Nephron progenitor cell (in vitro differentiated cells): ENCODE data around the gene PICK1.

Experiments
- DNase-seq: peaks from one replicate; pipeline ENCODE4 v3.0.0; 2021
- H3K27ac Mint-ChIP-seq: 2 replicates; pipeline ENCODE4 v1.8.0; 2021; ENCODE audit warnings: mild to moderate bottlenecking, moderate library complexity, mixed read lengths
- H3K27me3 Mint-ChIP-seq: 2 replicates; pipeline ENCODE4 v1.8.0; 2021; ENCODE audit warnings: mild to moderate bottlenecking, low read depth, mixed read lengths; ENCODE audit not compliant: poor library complexity
- H3K36me3 Mint-ChIP-seq: 2 replicates; pipeline ENCODE4 v1.8.0; 2021; ENCODE audit warnings: low read depth, mixed read lengths
- H3K4me1 Mint-ChIP-seq: 2 replicates; pipeline ENCODE4 v1.8.0; 2021; ENCODE audit warnings: mixed read lengths
- H3K4me3 Mint-ChIP-seq: 2 replicates; pipeline ENCODE4 v1.8.0; 2021; ENCODE audit warnings: mild to moderate bottlenecking, moderate library complexity, mixed read lengths
- H3K9me3 Mint-ChIP-seq: 2 replicates; pipeline ENCODE4 v1.8.0; 2021; ENCODE audit warnings: mild to moderate bottlenecking, moderate library complexity, mixed read lengths
- TF ChIP-seq, protein P1 (sequence below): fragments of 200-600 bp; sonication (generic); IDR thresholded peaks from 2 replicates; pipeline ENCODE4 v1.5.0; 2021; ENCODE audit warnings: antibody characterized with exemption

The PICK1 gene

DNA sequence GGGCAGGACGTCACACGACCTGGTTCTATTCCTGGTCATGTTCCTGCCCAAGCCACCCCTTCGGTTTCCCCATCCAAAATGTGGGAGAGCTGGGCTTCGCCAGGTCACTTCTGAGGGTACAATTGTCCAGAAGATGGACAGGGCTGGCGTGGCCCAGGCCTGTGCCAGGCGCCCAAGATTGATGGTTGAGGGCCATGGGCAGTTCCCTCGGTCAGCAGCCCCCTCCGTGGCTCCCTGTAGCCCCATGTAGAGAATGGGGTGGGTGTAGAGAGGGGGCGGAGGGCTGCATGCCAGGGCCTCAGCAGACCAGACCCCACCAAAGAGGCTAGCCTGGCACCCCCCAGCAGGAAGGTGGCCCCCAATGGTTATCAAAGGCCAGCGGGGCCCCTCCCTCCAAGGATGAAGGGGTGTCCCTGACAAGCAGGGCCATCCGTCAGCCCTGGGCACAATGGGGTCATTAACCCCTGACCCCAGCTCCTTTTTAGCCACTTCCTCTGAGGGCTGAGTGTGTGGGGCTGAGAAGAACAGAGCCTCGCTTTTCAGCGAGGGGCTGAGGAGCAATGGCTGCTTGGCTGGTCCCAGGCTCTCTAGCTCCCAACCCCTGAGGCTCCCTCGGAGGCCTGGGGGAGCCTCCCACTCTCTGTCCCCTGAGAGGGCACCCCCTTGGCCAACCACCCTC lies 11.0 kb upstream of the PICK1 start:
- Mint-ChIP-seq H3K27me3 (peaks cover 15% of the 10 kb centered on the region), H3K27ac (peak overlapping the region; percentile 94), H3K4me3 (peak overlapping the region; percentile 59), H3K36me3 (no peaks in the 10 kb centered on the region), H3K4me1 (peaks cover 41% of the 10 kb centered on the region), H3K9me3 (no peaks in the 10 kb centered on the region)
- peak; percentile 40 for DNase-seq
- TF ChIP-seq, protein P1, sequence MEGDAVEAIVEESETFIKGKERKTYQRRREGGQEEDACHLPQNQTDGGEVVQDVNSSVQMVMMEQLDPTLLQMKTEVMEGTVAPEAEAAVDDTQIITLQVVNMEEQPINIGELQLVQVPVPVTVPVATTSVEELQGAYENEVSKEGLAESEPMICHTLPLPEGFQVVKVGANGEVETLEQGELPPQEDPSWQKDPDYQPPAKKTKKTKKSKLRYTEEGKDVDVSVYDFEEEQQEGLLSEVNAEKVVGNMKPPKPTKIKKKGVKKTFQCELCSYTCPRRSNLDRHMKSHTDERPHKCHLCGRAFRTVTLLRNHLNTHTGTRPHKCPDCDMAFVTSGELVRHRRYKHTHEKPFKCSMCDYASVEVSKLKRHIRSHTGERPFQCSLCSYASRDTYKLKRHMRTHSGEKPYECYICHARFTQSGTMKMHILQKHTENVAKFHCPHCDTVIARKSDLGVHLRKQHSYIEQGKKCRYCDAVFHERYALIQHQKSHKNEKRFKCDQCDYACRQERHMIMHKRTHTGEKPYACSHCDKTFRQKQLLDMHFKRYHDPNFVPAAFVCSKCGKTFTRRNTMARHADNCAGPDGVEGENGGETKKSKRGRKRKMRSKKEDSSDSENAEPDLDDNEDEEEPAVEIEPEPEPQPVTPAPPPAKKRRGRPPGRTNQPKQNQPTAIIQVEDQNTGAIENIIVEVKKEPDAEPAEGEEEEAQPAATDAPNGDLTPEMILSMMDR, result no peak

DNA sequence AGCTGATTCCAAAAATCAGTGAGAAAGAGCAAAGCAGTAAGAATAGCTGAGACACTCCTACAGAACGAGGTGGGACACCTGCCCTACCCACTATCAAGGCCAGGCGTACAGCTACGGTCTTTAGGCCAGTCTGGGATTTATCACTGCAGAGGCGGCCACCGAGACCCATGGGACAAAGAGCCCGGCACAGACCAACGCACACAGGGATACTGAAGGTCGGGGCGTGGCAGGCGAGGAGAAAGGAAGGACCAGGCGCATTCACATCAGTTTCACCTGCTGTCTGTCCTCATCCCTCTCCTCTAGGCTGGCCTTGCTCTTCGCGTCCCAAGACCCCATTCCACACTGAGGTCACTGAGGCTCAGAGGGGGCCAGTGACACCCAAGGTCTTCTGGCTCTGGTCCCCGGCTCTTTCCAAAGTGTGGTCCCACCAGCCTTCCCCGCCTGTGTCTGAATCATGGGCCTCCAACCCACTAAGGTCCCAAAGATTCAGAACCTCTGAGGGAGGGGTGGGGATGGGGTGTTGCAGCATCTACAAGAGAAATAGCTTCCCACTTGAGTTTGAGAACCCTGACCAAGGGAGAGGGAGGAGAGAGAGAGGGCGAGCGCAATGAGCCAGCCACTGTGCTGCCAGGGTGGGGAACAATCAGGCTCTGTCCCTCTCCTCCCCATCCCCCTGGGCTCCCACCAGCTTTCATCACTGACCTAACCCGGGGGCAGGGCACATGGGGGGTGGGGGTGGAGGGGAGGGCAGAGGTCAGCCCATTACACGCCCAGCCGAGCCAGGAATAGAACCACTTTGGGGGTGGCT lies 7.2 kb upstream of the PICK1 start:
- Mint-ChIP-seq H3K4me1 (peaks cover 42% of the 10 kb centered on the region), H3K36me3 (no peaks in the 10 kb centered on the region), H3K27ac (no peak overlapping the region), H3K4me3 (no peak overlapping the region), H3K27me3 (peaks cover 30% of the 10 kb centered on the region), H3K9me3 (no peaks in the 10 kb centered on the region)
- TF ChIP-seq, protein P1, result no peak
- no peak for DNase-seq

DNA sequence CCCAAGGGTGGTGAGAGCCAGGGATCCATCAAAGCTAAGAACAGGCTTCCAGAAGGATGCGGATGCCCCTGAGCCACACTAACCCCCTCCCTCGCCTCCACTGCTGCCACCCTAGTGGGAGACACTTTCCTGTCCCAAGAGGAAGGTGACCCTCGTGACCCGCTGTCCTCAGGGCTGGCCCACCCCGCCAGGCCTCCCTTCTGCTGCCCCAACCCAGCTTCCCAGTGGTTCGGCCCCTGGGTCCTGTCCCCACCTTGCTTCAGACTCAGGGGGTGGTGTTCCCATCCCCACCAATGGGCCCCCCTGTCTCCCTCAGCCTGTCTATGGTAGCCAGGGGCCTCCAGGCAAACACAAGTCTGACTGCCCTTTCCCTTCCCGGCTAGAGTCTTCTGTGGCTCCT lies 6.5 kb upstream of the PICK1 start:
- TF ChIP-seq, protein P1, result no peak
- H3K9me3 Mint-ChIP-seq, result no peaks in the 10 kb centered on the region
- H3K4me1 Mint-ChIP-seq, result peaks cover 42% of the 10 kb centered on the region
- H3K27me3 Mint-ChIP-seq, result peaks cover 34% of the 10 kb centered on the region
- no peaks in the 10 kb centered on the region for H3K36me3 Mint-ChIP-seq
- no peak overlapping the region for H3K4me3 Mint-ChIP-seq
- no peak overlapping the region for H3K27ac Mint-ChIP-seq
- DNase-seq, result no peak

DNA sequence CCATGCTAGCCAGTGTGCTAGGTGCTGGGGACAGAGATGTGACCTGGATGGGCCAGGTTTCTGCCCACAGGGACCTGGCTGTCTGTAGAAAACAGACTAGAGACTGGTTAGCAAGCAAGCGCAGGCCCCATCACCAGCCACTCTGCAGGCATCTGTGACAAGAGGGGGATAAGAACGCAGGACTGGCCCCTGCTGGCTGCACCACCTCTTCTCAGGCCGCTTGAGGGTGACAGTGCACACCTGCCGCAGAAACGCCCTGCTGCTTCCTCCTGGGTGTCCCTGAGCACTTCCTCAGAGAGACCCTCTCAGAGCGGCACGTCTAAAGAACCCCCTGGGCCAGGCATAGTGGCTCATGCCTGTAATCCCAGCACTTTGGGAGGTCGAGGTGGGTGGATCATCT lies 5.9 kb upstream of the PICK1 start:
- no peak overlapping the region for H3K4me3 Mint-ChIP-seq
- TF ChIP-seq, protein P1, result no peak
- no peaks in the 10 kb centered on the region for H3K9me3 Mint-ChIP-seq
- no peak overlapping the region for H3K27ac Mint-ChIP-seq
- H3K4me1 Mint-ChIP-seq, result peaks cover 38% of the 10 kb centered on the region
- no peak for DNase-seq
- H3K36me3 Mint-ChIP-seq, result no peaks in the 10 kb centered on the region
- H3K27me3 Mint-ChIP-seq, result peaks cover 34% of the 10 kb centered on the region

DNA sequence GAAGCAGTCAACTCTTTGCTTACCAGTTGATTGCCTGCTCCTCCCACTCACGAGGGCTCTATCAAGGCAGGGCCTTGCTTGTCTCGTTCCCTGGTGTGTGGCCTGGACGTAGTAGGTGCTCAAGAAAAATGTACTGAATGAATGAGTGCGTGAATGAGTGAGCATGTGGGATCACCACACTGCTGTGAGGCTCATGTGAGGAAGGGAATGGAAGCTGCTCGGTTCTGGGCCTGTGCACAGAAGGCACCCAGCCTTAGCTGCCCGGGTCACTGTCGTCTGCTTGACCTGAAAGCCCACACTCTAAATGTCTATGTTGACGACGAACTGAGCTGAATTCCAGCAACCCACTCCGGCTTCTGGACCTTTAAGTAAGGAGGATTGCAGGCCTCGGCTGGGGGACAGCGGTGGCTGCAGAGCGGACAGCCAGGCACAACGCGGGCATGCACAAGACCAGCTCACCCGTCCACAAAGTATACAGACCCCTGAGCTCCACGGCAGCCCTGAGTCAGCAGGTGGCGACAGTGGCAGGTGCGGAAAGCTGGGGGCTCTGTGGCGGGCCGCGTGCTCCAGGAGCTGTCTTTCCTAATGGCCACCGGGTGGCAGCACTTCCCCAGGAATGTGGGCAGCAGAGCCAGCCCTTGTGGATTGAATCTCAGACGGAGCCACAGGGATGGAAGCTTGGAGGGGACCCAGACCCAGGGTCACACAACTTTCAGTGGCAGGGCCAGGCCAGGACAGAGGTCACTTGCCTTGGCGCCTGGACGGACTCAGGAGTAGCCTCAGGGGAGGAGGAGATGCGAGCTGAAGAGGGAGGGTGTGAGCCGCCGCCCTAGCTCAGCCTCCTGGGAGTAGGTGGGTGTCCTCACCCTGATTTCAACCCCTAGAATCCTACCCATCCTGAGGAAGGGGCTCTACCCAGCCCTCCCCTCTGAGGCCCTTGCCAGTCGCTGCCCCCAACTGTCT lies 5.0 kb upstream of the PICK1 start:
- H3K9me3 Mint-ChIP-seq, result no peaks in the 10 kb centered on the region
- TF ChIP-seq, protein P1, result peak; percentile 85
- H3K27me3 Mint-ChIP-seq, result peaks cover 34% of the 10 kb centered on the region
- peaks cover 34% of the 10 kb centered on the region for H3K4me1 Mint-ChIP-seq
- no peak overlapping the region for H3K27ac Mint-ChIP-seq
- H3K4me3 Mint-ChIP-seq, result no peak overlapping the region
- no peaks in the 10 kb centered on the region for H3K36me3 Mint-ChIP-seq
- DNase-seq, result peak; percentile 83
